Colonic mucosa (tissue), 4 donors: ENCODE results near the gene ZDHHC17. TPM values are rescaled to one million over a fixed set of nuclear protein-coding genes. Genes with fewer than 3 reads are reported as not detected.

Source experiments
- DNase-seq: peaks from one replicate; pipeline ENCODE4 v3.0.0-alpha.2; 2020
- H3K27ac ChIP-seq: fragments of 200-600 bp; one replicate; pipeline ENCODE4 v1.8.0; 2021
- H3K27me3 ChIP-seq: fragments of 200-600 bp; one replicate; pipeline ENCODE4 v1.8.0; 2021
- H3K36me3 ChIP-seq: fragments of 200-600 bp; one replicate; pipeline ENCODE4 v1.8.0; 2021
- H3K4me1 ChIP-seq: fragments of 200-600 bp; one replicate; pipeline ENCODE4 v1.8.0; 2021; ENCODE audit warnings: mild to moderate bottlenecking
- H3K4me3 ChIP-seq: fragments of 200-600 bp; one replicate; pipeline ENCODE4 v1.8.0; 2021
- H3K9ac ChIP-seq, 2 donors: one replicate each; pipeline ENCODE4 v1.7.0; 2013; ENCODE audit warnings: control low read depth in 2 of 2, low read depth in 2 of 2, low read length in 2 of 2
- H3K9me3 ChIP-seq: fragments of 200-600 bp; one replicate; pipeline ENCODE4 v1.8.0; 2021
- CTCF ChIP-seq: fragments of 200-600 bp; IDR thresholded peaks from one replicate; pipeline ENCODE4 v1.8.0; 2022; ENCODE audit warnings: antibody characterized with exemption, mild to moderate bottlenecking
- intact Hi-C: fragments of 100-400 bp; cut with DNase I; formaldehyde crosslinking; loops from one replicate; pipeline ENCODE4 v1.14.1; 2022
- total RNA-seq, 2 donors: library from RNA; stranded (reverse); fragmentation: NEBNext Ultra II Directional in 1 of 2; extraction: Animal tissue kit (Norgen Biotek cat#: 25700) in 1 of 2; gene quantifications; one replicate each; pipeline ENCODE4 v1.2.1, GENCODE V29; 2021
- donor health status: healthy.
- donor health status: DM: no; HTN: no; CAD: no.
- donor health status: DM: no; HTN: no; CAD: no.

Gene ZDHHC17
- total RNA-seq, 2 donors from 2014 or later = 15.7 to 16.6 TPM

GRCh38 chr12:76755829-76756379 lies 8.0 kb upstream of the ZDHHC17 start:
- H3K36me3 ChIP-seq = no peaks in the 10 kb centered on the region
- no peak for DNase-seq
- no peak overlapping the region for H3K27ac ChIP-seq
- no peak overlapping the region for H3K4me3 ChIP-seq
- no peaks in the 10 kb centered on the region for H3K4me1 ChIP-seq
- no peaks in the 10 kb centered on the region for H3K27me3 ChIP-seq
- intact Hi-C loops = no loop called here
- H3K9ac ChIP-seq = no peak overlapping the region
- no peak for TF ChIP-seq CTCF
- H3K9me3 ChIP-seq = no peaks in the 10 kb centered on the region

GRCh38 chr12:76757694-76758093 lies 6.2 kb upstream of the ZDHHC17 start:
- H3K27me3 ChIP-seq = no peaks in the 10 kb centered on the region
- H3K4me1 ChIP-seq = no peaks in the 10 kb centered on the region
- intact Hi-C loops = no loop called here
- no peak for DNase-seq
- H3K36me3 ChIP-seq = no peaks in the 10 kb centered on the region
- H3K27ac ChIP-seq = no peak overlapping the region
- no peaks in the 10 kb centered on the region for H3K9me3 ChIP-seq
- no peak for TF ChIP-seq CTCF
- no peak overlapping the region for H3K9ac ChIP-seq
- no peak overlapping the region for H3K4me3 ChIP-seq

GRCh38 chr12:76762601-76762980 lies 1.3 kb upstream of the ZDHHC17 start:
- intact Hi-C loops = no loop called here
- DNase-seq = no peak
- Histone ChIP-seq H3K4me3 (no peak overlapping the region), H3K4me1 (no peaks in the 10 kb centered on the region), H3K36me3 (no peaks in the 10 kb centered on the region), H3K9ac (peak overlapping the region in 1 of 2 donors; percentile 8), H3K9me3 (no peaks in the 10 kb centered on the region), H3K27ac (peak overlapping the region; percentile 94), H3K27me3 (no peaks in the 10 kb centered on the region)
- TF ChIP-seq CTCF = no peak

- H3K9me3 ChIP-seq = no peaks in the 10 kb centered on the region
- peak overlapping the region; percentile 94 for H3K27ac ChIP-seq
- DNase-seq = no peak
- H3K27me3 ChIP-seq = no peaks in the 10 kb centered on the region
- H3K36me3 ChIP-seq = no peaks in the 10 kb centered on the region
- H3K4me3 ChIP-seq = peak overlapping the region; percentile 58
- no peak for TF ChIP-seq CTCF
- intact Hi-C loops = no loop called here
- peak overlapping the region; percentile 87 to 91 for H3K9ac ChIP-seq
- H3K4me1 ChIP-seq = no peaks in the 10 kb centered on the region
Measured at GRCh38 chr12:76764856-76765255, 941 bp downstream of the ZDHHC17 start.

GRCh38 chr12:76765598-76765997 lies 1.7 kb downstream of the ZDHHC17 start:
- TF ChIP-seq CTCF = no peak
- no peaks in the 10 kb centered on the region for H3K9me3 ChIP-seq
- no peak for DNase-seq
- intact Hi-C loops = no loop called here
- H3K36me3 ChIP-seq = no peaks in the 10 kb centered on the region
- H3K27ac ChIP-seq = no peak overlapping the region
- H3K4me3 ChIP-seq = no peak overlapping the region
- no peaks in the 10 kb centered on the region for H3K4me1 ChIP-seq
- no peaks in the 10 kb centered on the region for H3K27me3 ChIP-seq
- no peak overlapping the region for H3K9ac ChIP-seq
